DOHH2 (cell line): ENCODE measurements around the gene MYPN.

Experiments
- H3F3A ChIP-seq: fragments of 200-600 bp; sonication (generic), shearing (Covaris generic); 2 replicates; pipeline ENCODE4 v1.6.0; 2016; ENCODE audit warnings: antibody characterized with exemption, mild to moderate bottlenecking; ENCODE audit not compliant: control insufficient read depth, insufficient read depth
- H3K27ac ChIP-seq: fragments of 200-600 bp; sonication (generic); 2 replicates; pipeline ENCODE4 v1.5.1; 2014; ENCODE audit warnings: low read depth, mild to moderate bottlenecking, low read length, moderate library complexity
- H3K27me3 ChIP-seq: fragments of 200-600 bp; sonication (generic); 2 replicates; pipeline ENCODE4 v1.6.1; 2014; ENCODE audit warnings: mild to moderate bottlenecking, low read length, mixed read lengths; ENCODE audit not compliant: control insufficient read depth
- H3K36me3 ChIP-seq: fragments of 200-600 bp; sonication (generic); 2 replicates; pipeline ENCODE4 v1.6.1; 2014; ENCODE audit warnings: mild to moderate bottlenecking, low read length, moderate library complexity, mixed read lengths; ENCODE audit not compliant: control insufficient read depth
- H3K4me1 ChIP-seq: fragments of 200-600 bp; sonication (generic); 2 replicates; pipeline ENCODE4 v1.6.1; 2014; ENCODE audit warnings: mild to moderate bottlenecking, low read length, mixed read lengths; ENCODE audit not compliant: control insufficient read depth
- H3K4me2 ChIP-seq: fragments of 200-600 bp; sonication (generic); 2 replicates; pipeline ENCODE4 v1.6.0; 2014; ENCODE audit warnings: mild to moderate bottlenecking, low read length, moderate library complexity
- H3K4me3 ChIP-seq: fragments of 200-600 bp; sonication (generic); 2 replicates; pipeline ENCODE4 v1.5.1; 2014; ENCODE audit warnings: mild to moderate bottlenecking, low read length, mixed read lengths
- H3K79me2 ChIP-seq: fragments of 200-600 bp; sonication (generic); 2 replicates; pipeline ENCODE4 v1.6.1; 2014; ENCODE audit warnings: mild to moderate bottlenecking, low read length, mixed read lengths; ENCODE audit not compliant: control insufficient read depth
- H3K9me2 ChIP-seq: fragments of 200-600 bp; sonication (generic); replicated peaks from 2 replicates; pipeline ENCODE4 v1.6.1; 2014; ENCODE audit warnings: mild to moderate bottlenecking, low read length, mixed read lengths; ENCODE audit not compliant: control insufficient read depth
- H3K9me3 ChIP-seq: fragments of 200-600 bp; sonication (generic); 2 replicates; pipeline ENCODE4 v1.6.1; 2014; ENCODE audit warnings: antibody characterized with exemption, low read length, mixed read lengths; ENCODE audit not compliant: control insufficient read depth, insufficient read depth
- H4K20me1 ChIP-seq: fragments of 200-600 bp; sonication (generic); 2 replicates; pipeline ENCODE4 v1.6.0; 2014; ENCODE audit warnings: low read depth, mild to moderate bottlenecking, antibody characterized with exemption, low read length, moderate library complexity; ENCODE audit not compliant: control insufficient read depth, insufficient read depth
- CTCF ChIP-seq: fragments of 200-600 bp; sonication (generic); IDR thresholded peaks from one replicate; pipeline ENCODE4 v1.5.1; 2014; ENCODE audit warnings: antibody characterized with exemption, mild to moderate bottlenecking, low read depth, low read length; ENCODE audit not compliant: poor library complexity, severe bottlenecking
- EZH2phosphoT487 ChIP-seq: fragments of 200-600 bp; sonication (generic); IDR thresholded peaks from 2 replicates; pipeline ENCODE4 v1.6.1; 2017; ENCODE audit warnings: borderline replicate concordance, mild to moderate bottlenecking, antibody characterized with exemption, low read length, moderate library complexity, mixed read lengths

MYPN gene

GRCh38 chr10:68261132-68261856 is 152.0 kb downstream of the MYPN start:
- no peaks in the 10 kb centered on the region for H3K9me2 ChIP-seq
- no peaks in the 10 kb centered on the region for H3K79me2 ChIP-seq
- no peaks in the 10 kb centered on the region for H3F3A ChIP-seq
- H3K4me2 ChIP-seq = no peak overlapping the region
- no peaks in the 10 kb centered on the region for H4K20me1 ChIP-seq
- no peaks in the 10 kb centered on the region for H3K27me3 ChIP-seq
- TF ChIP-seq CTCF (no peak), EZH2phosphoT487 (no peak)
- no peaks in the 10 kb centered on the region; the same call in 1 of the 2 replicates for H3K9me3 ChIP-seq
- H3K4me1 ChIP-seq = no peaks in the 10 kb centered on the region
- no peaks in the 10 kb centered on the region for H3K36me3 ChIP-seq
- no peak overlapping the region for H3K4me3 ChIP-seq
- H3K27ac ChIP-seq = no peak overlapping the region
